ENCODE measurements around the gene BMP6. TPM values are rescaled to one million over a fixed set of nuclear protein-coding genes. Genes with fewer than 3 reads are reported as not detected.

The BMP6 gene
- total RNA-seq, 2 donors from 2014 or later, result 10.4 to 19.1 TPM

DNA sequence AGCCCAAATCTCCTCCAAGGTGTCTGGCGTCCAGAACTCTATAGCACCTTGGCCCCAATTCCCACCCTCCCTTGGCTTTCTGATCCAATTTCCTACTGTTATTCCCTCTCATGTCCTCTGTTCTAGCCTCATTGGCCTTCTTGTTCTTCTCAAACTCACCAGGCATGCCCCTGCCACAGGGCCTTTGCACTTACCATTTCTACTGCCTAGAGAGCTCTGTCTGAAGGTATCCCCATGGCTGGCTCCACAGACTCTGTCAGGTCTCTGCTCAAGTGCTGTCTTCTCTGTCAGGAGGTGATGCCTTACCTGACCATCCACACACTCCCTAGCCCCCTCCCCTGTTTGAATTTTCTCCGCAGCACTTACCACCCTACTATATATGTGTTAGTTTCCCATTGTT, 5.6 kb upstream of the BMP6 start:
- no peak overlapping the region for H3K4me3 ChIP-seq
- H3K27ac ChIP-seq, result no peak overlapping the region
- H3K27me3 ChIP-seq, result no peaks in the 10 kb centered on the region
- H3K36me3 ChIP-seq, result no peaks in the 10 kb centered on the region
- TF ChIP-seq, protein P1, sequence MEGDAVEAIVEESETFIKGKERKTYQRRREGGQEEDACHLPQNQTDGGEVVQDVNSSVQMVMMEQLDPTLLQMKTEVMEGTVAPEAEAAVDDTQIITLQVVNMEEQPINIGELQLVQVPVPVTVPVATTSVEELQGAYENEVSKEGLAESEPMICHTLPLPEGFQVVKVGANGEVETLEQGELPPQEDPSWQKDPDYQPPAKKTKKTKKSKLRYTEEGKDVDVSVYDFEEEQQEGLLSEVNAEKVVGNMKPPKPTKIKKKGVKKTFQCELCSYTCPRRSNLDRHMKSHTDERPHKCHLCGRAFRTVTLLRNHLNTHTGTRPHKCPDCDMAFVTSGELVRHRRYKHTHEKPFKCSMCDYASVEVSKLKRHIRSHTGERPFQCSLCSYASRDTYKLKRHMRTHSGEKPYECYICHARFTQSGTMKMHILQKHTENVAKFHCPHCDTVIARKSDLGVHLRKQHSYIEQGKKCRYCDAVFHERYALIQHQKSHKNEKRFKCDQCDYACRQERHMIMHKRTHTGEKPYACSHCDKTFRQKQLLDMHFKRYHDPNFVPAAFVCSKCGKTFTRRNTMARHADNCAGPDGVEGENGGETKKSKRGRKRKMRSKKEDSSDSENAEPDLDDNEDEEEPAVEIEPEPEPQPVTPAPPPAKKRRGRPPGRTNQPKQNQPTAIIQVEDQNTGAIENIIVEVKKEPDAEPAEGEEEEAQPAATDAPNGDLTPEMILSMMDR (IDR thresholded peaks at IDR 0.05), result no peak
- peaks cover 0 to 9% of the 10 kb centered on the region in 2 donors for H3K4me1 ChIP-seq
- H3K9me3 ChIP-seq, result peaks cover 0 to 19% of the 10 kb centered on the region in 2 donors
- DNase-seq (ENCODE audit: low spot score), result no peak

DNA sequence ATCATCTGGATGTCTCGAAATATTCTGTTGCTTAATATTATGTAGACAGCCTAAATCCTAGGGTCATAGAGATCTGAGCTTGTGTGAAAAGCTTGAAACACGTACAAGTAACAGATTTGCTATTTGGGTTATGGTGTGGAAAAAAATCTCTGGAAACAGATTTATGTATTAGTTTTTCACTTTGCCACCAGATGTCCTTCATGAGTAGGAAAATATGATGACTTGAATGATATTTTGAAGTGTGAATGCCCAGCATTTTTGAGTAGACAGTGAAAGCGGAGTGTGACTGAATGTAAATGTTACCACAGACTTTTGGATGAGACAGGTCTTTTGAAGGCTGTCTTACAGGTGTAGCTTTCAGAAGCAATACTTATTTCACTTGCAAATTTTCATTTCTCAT, 4.2 kb upstream of the BMP6 start:
- no peak overlapping the region for H3K4me3 ChIP-seq
- TF ChIP-seq, protein P1 (IDR thresholded peaks at IDR 0.05), result peak in 1 of 2 donors; percentile 60
- no peak for DNase-seq (ENCODE audit: low spot score)
- peaks cover 0 to 10% of the 10 kb centered on the region in 2 donors for H3K9me3 ChIP-seq
- H3K27ac ChIP-seq, result no peak overlapping the region
- H3K27me3 ChIP-seq, result no peaks in the 10 kb centered on the region
- H3K4me1 ChIP-seq, result peaks cover 0 to 16% of the 10 kb centered on the region in 2 donors
- H3K36me3 ChIP-seq, result no peaks in the 10 kb centered on the region

DNA sequence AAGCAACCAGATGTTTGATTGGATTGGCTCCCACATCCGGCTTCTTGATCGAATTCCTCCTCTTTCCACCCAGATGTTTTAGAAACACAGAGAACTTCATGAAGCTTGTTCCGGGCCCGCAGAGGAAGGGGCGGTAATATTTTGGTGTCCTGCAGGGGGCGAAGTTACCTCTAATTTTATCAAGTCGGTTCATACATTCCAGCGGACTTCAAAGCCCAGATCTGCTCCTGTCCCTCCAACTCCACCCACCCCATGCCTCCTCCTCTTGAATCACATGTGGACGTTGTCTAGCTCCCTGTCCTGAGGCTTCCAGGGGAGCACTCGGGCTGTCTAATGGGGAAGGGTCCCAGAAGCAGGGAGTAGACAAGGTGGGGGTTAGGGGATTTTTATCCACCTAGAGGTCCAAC, 2.9 kb upstream of the BMP6 start:
- Histone ChIP-seq H3K4me3 (no peak overlapping the region), H3K27ac (no peak overlapping the region)

DNA sequence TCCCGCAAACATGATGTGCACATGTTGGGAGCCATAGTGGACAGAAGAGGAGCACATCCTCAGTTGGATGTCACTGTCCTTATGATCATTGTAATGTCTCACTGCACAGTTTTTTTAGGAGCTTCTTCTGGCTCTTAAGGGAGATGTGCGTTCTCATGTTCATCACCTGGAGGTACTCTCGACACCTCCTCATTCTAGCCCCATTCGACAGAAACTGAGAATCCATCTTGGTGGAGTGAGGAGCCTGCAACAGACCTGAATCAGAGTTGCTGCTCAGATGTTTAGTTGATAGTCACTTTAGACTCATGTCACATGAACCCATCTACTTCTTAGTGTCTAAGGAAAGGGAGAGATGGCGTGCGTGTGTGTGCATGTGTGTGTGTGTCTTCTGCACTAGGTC, 2.3 kb upstream of the BMP6 start:
- TF ChIP-seq, protein P1 (IDR thresholded peaks at IDR 0.05), result no peak
- no peaks in the 10 kb centered on the region for H3K9me3 ChIP-seq
- peaks cover 0 to 33% of the 10 kb centered on the region in 2 donors for H3K4me1 ChIP-seq
- peaks cover 4 to 5% of the 10 kb centered on the region in 2 donors for H3K27me3 ChIP-seq
- H3K4me3 ChIP-seq, result no peak overlapping the region
- DNase-seq (ENCODE audit: low spot score), result no peak
- no peak overlapping the region for H3K27ac ChIP-seq
- H3K36me3 ChIP-seq, result no peaks in the 10 kb centered on the region

More for the DNA sequence above, 2.9 kb upstream of the BMP6 start:
- Histone ChIP-seq H3K4me1 (peaks cover 0 to 28% of the 10 kb centered on the region in 2 donors), H3K36me3 (no peaks in the 10 kb centered on the region), H3K27me3 (peaks cover 2 to 4% of the 10 kb centered on the region in 2 donors), H3K9me3 (peaks cover 0 to under 1% of the 10 kb centered on the region in 2 donors)
- TF ChIP-seq, protein P1 (IDR thresholded peaks at IDR 0.05), result peak; percentile 36 to 74
- peak; percentile 95 for DNase-seq (ENCODE audit: low spot score)

DNA sequence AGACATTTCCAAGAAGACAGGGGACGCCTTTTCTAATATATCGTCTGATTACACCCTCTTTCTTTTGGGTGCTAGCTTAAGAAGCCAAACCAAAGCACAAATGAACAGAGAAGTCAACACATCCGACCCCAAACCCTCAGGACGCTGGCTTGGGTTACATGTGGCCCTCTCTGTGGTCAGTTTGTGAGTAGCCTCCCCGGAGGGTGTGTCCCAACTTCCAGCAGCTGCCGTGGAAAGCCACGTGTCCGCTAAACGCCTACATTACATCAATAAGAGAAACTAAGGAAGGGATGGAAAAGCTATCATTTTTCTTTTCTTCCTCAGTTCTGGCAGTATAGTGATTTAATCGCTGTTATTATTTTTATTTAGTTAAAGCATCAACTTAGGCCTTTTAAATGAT, 487 bp upstream of the BMP6 start:
- H3K4me3 ChIP-seq, result peak overlapping the region in 1 of 2 donors; percentile 65
- TF ChIP-seq, protein P1 (IDR thresholded peaks at IDR 0.05), result no peak
- peaks cover 0 to 40% of the 10 kb centered on the region in 2 donors for H3K4me1 ChIP-seq
- DNase-seq (ENCODE audit: low spot score), result no peak
- H3K27ac ChIP-seq, result no peak overlapping the region
- H3K27me3 ChIP-seq, result peaks cover 9 to 12% of the 10 kb centered on the region in 2 donors
- H3K36me3 ChIP-seq, result no peaks in the 10 kb centered on the region
- H3K9me3 ChIP-seq, result no peaks in the 10 kb centered on the region
